Measurements from ENCODE around the gene TUBA1C.

GRCh38 chr12:49264873-49265792, at the start of gene TUBA1C:
- TF ChIP-seq CTCF (IDR thresholded peaks at IDR 0.05) (no peak), EP300 (IDR thresholded peaks at IDR 0.05) (peak in 1 of 2 donors; percentile 93)
